WTC11 (cell line): Measurements from ENCODE around the gene VWA5B1. TPM values are rescaled to one million over a fixed set of nuclear protein-coding genes. Genes with fewer than 3 reads are reported as not detected.

Experiments used
- ATAC-seq: fragments of 200-7000 bp; cut with Tn5 transposase; 2 replicates; pipeline ENCODE4 v1.10.0; 2021; ENCODE audit warnings: mild to moderate bottlenecking, moderate library complexity
- CTCF ChIA-PET: fragments of 300-600 bp; sonication (Branson Sonifier 250); formaldehyde crosslinking; loops from one replicate; lab custom pipeline; 2021; ENCODE audit warnings: antibody characterized with exemption; lab: Charles Lee
- POLR2A ChIA-PET: fragments of 350-600 bp; sonication (Branson Sonifier 250); formaldehyde crosslinking; loops from one replicate; lab custom pipeline; 2021; ENCODE audit warnings: antibody characterized with exemption; lab: Charles Lee
- DNase-seq: peaks from one replicate; pipeline ENCODE4 v3.0.0; 2021; ENCODE audit warnings: low spot score
- H3K27ac Mint-ChIP-seq: 2 replicates; pipeline ENCODE4 v1.8.0; 2021; ENCODE audit warnings: mixed read lengths
- H3K27me3 Mint-ChIP-seq: 2 replicates; pipeline ENCODE4 v1.8.0; 2021; ENCODE audit warnings: low read depth, mild to moderate bottlenecking, moderate library complexity, mixed read lengths
- H3K36me3 Mint-ChIP-seq: 2 replicates; pipeline ENCODE4 v1.8.0; 2021; ENCODE audit warnings: mixed read lengths
- H3K4me1 Mint-ChIP-seq: 2 replicates; pipeline ENCODE4 v1.8.0; 2022; ENCODE audit warnings: mixed read lengths
- H3K4me3 Mint-ChIP-seq: 2 replicates; pipeline ENCODE4 v1.8.0; 2021; ENCODE audit warnings: mild to moderate bottlenecking, moderate library complexity, mixed read lengths
- H3K9me3 Mint-ChIP-seq: 2 replicates; pipeline ENCODE4 v1.8.0; 2021; ENCODE audit warnings: mixed read lengths
- CDX4 ChIP-seq: fragments of 250-450 bp; sonication (Bioruptor Pico); IDR thresholded peaks from 2 replicates; pipeline ENCODE4 v1.9.0; 2021; ENCODE audit warnings: moderate library complexity, mild to moderate bottlenecking, inconsistent platforms, borderline replicate concordance
- CREB1 ChIP-seq: sonication (generic); formaldehyde crosslinking; IDR thresholded peaks from 2 replicates; pipeline ENCODE4 v1.8.0; 2023; ENCODE audit warnings: mild to moderate bottlenecking, missing genetic modification reagents
- CREM ChIP-seq: sonication (generic); formaldehyde crosslinking; IDR thresholded peaks from 2 replicates; pipeline ENCODE4 v1.8.1; 2022; ENCODE audit warnings: mild to moderate bottlenecking, missing genetic modification reagents, moderate library complexity
- E2F4 ChIP-seq: sonication (generic); formaldehyde crosslinking; IDR thresholded peaks from 2 replicates; pipeline ENCODE4 v1.8.1; 2022; ENCODE audit warnings: low read depth, mild to moderate bottlenecking, moderate library complexity, missing genetic modification reagents, borderline replicate concordance
- E2F5 ChIP-seq: sonication (generic); formaldehyde crosslinking; IDR thresholded peaks from 2 replicates; pipeline ENCODE4 v1.8.1; 2022; ENCODE audit warnings: mild to moderate bottlenecking, moderate library complexity, missing genetic modification reagents
- EMX1 ChIP-seq: fragments of 250-450 bp; sonication (Bioruptor Pico); IDR thresholded peaks from 2 replicates; pipeline ENCODE4 v1.8.0; 2021; ENCODE audit warnings: mild to moderate bottlenecking
- FOXP4 ChIP-seq: sonication (generic); formaldehyde crosslinking; IDR thresholded peaks from 2 replicates; pipeline ENCODE4 v1.8.0; 2022; ENCODE audit warnings: mild to moderate bottlenecking, missing genetic modification reagents
- GABPB1 ChIP-seq: sonication (generic); formaldehyde crosslinking; IDR thresholded peaks from 2 replicates; pipeline ENCODE4 v1.8.1; 2023; ENCODE audit warnings: mild to moderate bottlenecking, missing genetic modification reagents
- GRHL2 ChIP-seq: fragments of 250-450 bp; sonication (Bioruptor Pico); IDR thresholded peaks from 2 replicates; pipeline ENCODE4 v1.8.0; 2022; ENCODE audit warnings: mild to moderate bottlenecking, moderate library complexity; ENCODE audit not compliant: insufficient replicate concordance, severe bottlenecking
- HMGA2 ChIP-seq: fragments of 250-450 bp; sonication (Bioruptor Pico); IDR thresholded peaks from 2 replicates; pipeline ENCODE4 v1.4.0; 2021; ENCODE audit warnings: mild to moderate bottlenecking, moderate library complexity
- IRF2 ChIP-seq: sonication (generic); formaldehyde crosslinking; IDR thresholded peaks from 2 replicates; pipeline ENCODE4 v1.8.0; 2022; ENCODE audit warnings: low read depth, missing genetic modification reagents, borderline replicate concordance
- PRDM15 ChIP-seq: sonication (generic); formaldehyde crosslinking; IDR thresholded peaks from 2 replicates; pipeline ENCODE4 v1.8.0; 2022; ENCODE audit warnings: missing genetic modification reagents
- PREB ChIP-seq: sonication (generic); formaldehyde crosslinking; IDR thresholded peaks from 2 replicates; pipeline ENCODE4 v1.8.1; 2022; ENCODE audit warnings: mild to moderate bottlenecking, missing genetic modification reagents, moderate library complexity, borderline replicate concordance
- TEAD1 ChIP-seq: sonication (generic); formaldehyde crosslinking; IDR thresholded peaks from 2 replicates; pipeline ENCODE4 v1.8.0; 2022; ENCODE audit warnings: mild to moderate bottlenecking, missing genetic modification reagents
- ZMAT4 ChIP-seq: fragments of 250-450 bp; sonication (Bioruptor Pico); IDR thresholded peaks from 2 replicates; pipeline ENCODE4 v1.9.0; 2021; ENCODE audit warnings: mild to moderate bottlenecking
- ZNF219 ChIP-seq: sonication (generic); formaldehyde crosslinking; IDR thresholded peaks from 2 replicates; pipeline ENCODE4 v1.8.0; 2023; ENCODE audit warnings: missing genetic modification reagents, mild to moderate bottlenecking, borderline replicate concordance
- ZNF425 ChIP-seq: fragments of 250-450 bp; sonication (Bioruptor Pico); conservative IDR thresholded peaks from 2 replicates; pipeline ENCODE4 v1.9.0; 2021; ENCODE audit warnings: mild to moderate bottlenecking
- ZNF671 ChIP-seq: fragments of 250-450 bp; sonication (Bioruptor Pico); IDR thresholded peaks from 2 replicates; pipeline ENCODE4 v1.8.0; 2021; ENCODE audit warnings: mild to moderate bottlenecking
- ZSCAN18 ChIP-seq: fragments of 250-450 bp; sonication (Bioruptor Pico); IDR thresholded peaks from 2 replicates; pipeline ENCODE4 v2.1.2; 2022; ENCODE audit warnings: mild to moderate bottlenecking, moderate library complexity
- total RNA-seq: library from RNA; stranded (reverse); gene quantifications from 3 replicates; pipeline ENCODE4 v1.2.3, GENCODE V29; 2021

Gene VWA5B1
- total RNA-seq, 1 experiment from 2014 or later = 1.5 TPM

- TF ChIP-seq ZNF671 = no peak
- no peak for TF ChIP-seq ZNF219 (CRISPR knock-in tag)
- no peak for TF ChIP-seq CDX4
- TF ChIP-seq EMX1 (CRISPR knock-in tag) = no peak
- TF ChIP-seq ZSCAN18 (CRISPR knock-in tag) = no peak
- TF ChIP-seq ZMAT4 (CRISPR knock-in tag) = no peak
- no peak for TF ChIP-seq PRDM15 (CRISPR knock-in tag)
- TF ChIP-seq CREM (CRISPR knock-in tag) = no peak
- TF ChIP-seq E2F4 = no peak
- no peak for TF ChIP-seq IRF2
- no peak for TF ChIP-seq ZNF425 (CRISPR knock-in tag)
- TF ChIP-seq TEAD1 (CRISPR knock-in tag) = no peak
- TF ChIP-seq E2F5 (CRISPR knock-in tag) = no peak
- no peak for TF ChIP-seq FOXP4 (CRISPR knock-in tag)
- no peak for TF ChIP-seq GRHL2 (CRISPR knock-in tag)
- TF ChIP-seq GABPB1 (CRISPR knock-in tag) = no peak
- TF ChIP-seq HMGA2 (CRISPR knock-in tag) = no peak
- TF ChIP-seq PREB (CRISPR knock-in tag) = no peak
- no peak for TF ChIP-seq CREB1
- no peak for ATAC-seq
- Mint-ChIP-seq H3K27ac (no peak overlapping the region), H3K36me3 (no peaks in the 10 kb centered on the region), H3K4me3 (no peak overlapping the region), H3K9me3 (no peaks in the 10 kb centered on the region), H3K27me3 (no peaks in the 10 kb centered on the region; the same call in 1 of the 2 replicates), H3K4me1 (peaks cover 15% of the 10 kb centered on the region)
- DNase-seq = no peak
- POLR2A ChIA-PET = no interaction called here
- CTCF ChIA-PET = interaction anchor here (1.0 to 1.5 kb wide), 3 partner anchors 42 to 112 kb away, joined by 3 to 7 read pairs (median 4); no protein-coding TSS in a partner anchor
Measured at GRCh38 chr1:20324704-20325406, 34.2 kb downstream of the VWA5B1 start.
